GM23338 (cell line): ENCODE results near the gene PNPO. TPM values are rescaled to one million over a fixed set of nuclear protein-coding genes. Genes with fewer than 3 reads are reported as not detected.
A peak's percentile ranks its signal among the peaks of the same experiment; 100 is the strongest.

Experiments
- ATAC-seq: fragments of 200-7000 bp; cut with Tn5 transposase; 3 replicates; pipeline ENCODE4 v1.9.1; 2020
- DNase-seq: peaks from one replicate; pipeline ENCODE4 v3.0.0-alpha.2; 2015; ENCODE audit warnings: low spot score
- H2AFZ ChIP-seq: fragments of 200-600 bp; sonication (generic); 2 replicates; pipeline ENCODE4 v1.8.0; 2016; ENCODE audit warnings: antibody characterized with exemption, mild to moderate bottlenecking, moderate library complexity
- H3F3A ChIP-seq: fragments of 200-600 bp; sonication (generic); replicated peaks from 2 replicates; pipeline ENCODE4 v1.8.0; 2017; ENCODE audit warnings: antibody characterized with exemption, mixed run types, low read depth
- H3K27ac ChIP-seq: fragments of 200-600 bp; sonication (generic); 2 replicates; pipeline ENCODE4 v1.6.1; 2016; ENCODE audit warnings: low read depth
- H3K27me3 ChIP-seq: fragments of 200-600 bp; sonication (generic); 2 replicates; pipeline ENCODE4 v1.8.0; 2016; ENCODE audit warnings: mild to moderate bottlenecking, mixed run types, moderate library complexity; ENCODE audit not compliant: insufficient read depth
- H3K36me3 ChIP-seq: fragments of 200-600 bp; sonication (generic); 2 replicates; pipeline ENCODE4 v1.8.0; 2016; ENCODE audit warnings: mild to moderate bottlenecking; ENCODE audit not compliant: insufficient read depth
- H3K4me1 ChIP-seq: fragments of 200-600 bp; sonication (generic); 2 replicates; pipeline ENCODE4 v1.8.0; 2016; ENCODE audit warnings: mild to moderate bottlenecking, moderate library complexity; ENCODE audit not compliant: insufficient read depth
- H3K4me2 ChIP-seq: fragments of 200-600 bp; sonication (generic); 2 replicates; pipeline ENCODE4 v1.7.1; 2017; ENCODE audit warnings: mixed run types
- H3K4me3 ChIP-seq: fragments of 200-600 bp; sonication (generic); 2 replicates; pipeline ENCODE4 v1.6.1; 2016; ENCODE audit warnings: mixed run types
- H3K79me2 ChIP-seq: fragments of 200-600 bp; sonication (generic); replicated peaks from 2 replicates; pipeline ENCODE4 v1.8.0; 2017; ENCODE audit warnings: mild to moderate bottlenecking; ENCODE audit not compliant: insufficient read depth
- H3K9me2 ChIP-seq: fragments of 200-600 bp; sonication (generic); 2 replicates; pipeline ENCODE4 v1.8.0; 2017; ENCODE audit not compliant: insufficient read depth
- H4K20me1 ChIP-seq: fragments of 200-600 bp; sonication (generic); replicated peaks from 2 replicates; pipeline ENCODE4 v1.8.0; 2017; ENCODE audit warnings: mild to moderate bottlenecking; ENCODE audit not compliant: insufficient read depth
- H3K27ac Mint-ChIP-seq: 2 replicates; pipeline ENCODE4 v1.8.0; 2020; ENCODE audit warnings: inconsistent platforms, mild to moderate bottlenecking, moderate library complexity, mixed read lengths
- H3K27me3 Mint-ChIP-seq: 3 replicates; pipeline ENCODE4 v1.8.0; 2022; ENCODE audit warnings: low read depth, mild to moderate bottlenecking, moderate library complexity, mixed read lengths, inconsistent platforms; ENCODE audit not compliant: insufficient read depth, poor library complexity
- H3K36me3 Mint-ChIP-seq: 3 replicates; pipeline ENCODE4 v1.8.0; 2021; ENCODE audit warnings: low read depth, mild to moderate bottlenecking, inconsistent platforms, moderate library complexity, mixed read lengths
- H3K4me1 Mint-ChIP-seq: 3 replicates; pipeline ENCODE4 v1.8.0; 2020; ENCODE audit warnings: mild to moderate bottlenecking, inconsistent platforms, mixed read lengths
- H3K4me3 Mint-ChIP-seq: 3 replicates; pipeline ENCODE4 v1.8.0; 2021; ENCODE audit warnings: moderate library complexity, mild to moderate bottlenecking, inconsistent platforms, mixed read lengths
- H3K9me3 Mint-ChIP-seq: 3 replicates; pipeline ENCODE4 v1.8.0; 2020; ENCODE audit warnings: moderate library complexity, mild to moderate bottlenecking, inconsistent platforms, mixed read lengths
- ETS1 ChIP-seq: IDR thresholded peaks from 2 replicates; pipeline ENCODE4 v1.6.1; 2016; ENCODE audit warnings: antibody characterized with exemption
- EZH2 ChIP-seq: fragments of 200-600 bp; sonication (generic); IDR thresholded peaks from one replicate; pipeline ENCODE4 v1.8.0; 2017; ENCODE audit warnings: antibody characterized with exemption, mild to moderate bottlenecking, low read depth; ENCODE audit not compliant: unreplicated experiment
- EZH2phosphoT487 ChIP-seq: fragments of 200-600 bp; sonication (generic); IDR thresholded peaks from one replicate; pipeline ENCODE4 v1.8.1; 2018; ENCODE audit warnings: antibody characterized with exemption; ENCODE audit not compliant: unreplicated experiment
- JUNB ChIP-seq: IDR thresholded peaks from one replicate; pipeline ENCODE4 v1.6.1; 2016; ENCODE audit warnings: antibody characterized with exemption; ENCODE audit not compliant: unreplicated experiment
- NANOG ChIP-seq: IDR thresholded peaks from 2 replicates; pipeline ENCODE4 v1.6.1; 2016; ENCODE audit warnings: antibody characterized with exemption, borderline replicate concordance
- POLR2AphosphoS5 ChIP-seq: IDR thresholded peaks from 2 replicates; pipeline ENCODE4 v1.6.1; 2016; ENCODE audit warnings: antibody characterized with exemption, low read depth
- STAT1 ChIP-seq: IDR thresholded peaks from one replicate; pipeline ENCODE4 v1.6.1; 2016; ENCODE audit warnings: antibody characterized with exemption; ENCODE audit not compliant: unreplicated experiment
- ZNF114 ChIP-seq: fragments of 250-450 bp; sonication (Bioruptor Pico); IDR thresholded peaks from 2 replicates; pipeline ENCODE4 v1.5.0; 2020; ENCODE audit warnings: mild to moderate bottlenecking, moderate library complexity
- ZNF331 ChIP-seq: fragments of 250-450 bp; sonication (Bioruptor Pico); IDR thresholded peaks from 2 replicates; pipeline ENCODE4 v1.5.0; 2020; ENCODE audit warnings: low read depth, mild to moderate bottlenecking, moderate library complexity
- ZNF462 ChIP-seq: fragments of 250-450 bp; sonication (Bioruptor Pico); IDR thresholded peaks from 2 replicates; pipeline ENCODE4 v1.5.0; 2020; ENCODE audit warnings: mild to moderate bottlenecking, moderate library complexity
- polyA plus RNA-seq: library from polyadenylated mRNA; unstranded; fragments of >200 nt; fragmentation: Nextera tagmentation; extraction: Ambion mirVana; gene quantifications from 2 replicates; pipeline ENCODE4 v1.2.1, GENCODE V29; 2016
- total RNA-seq: library from RNA; depleted of rRNA; stranded (reverse); fragments of >200 nt; shearing (Covaris generic); gene quantifications from 2 replicates; pipeline ENCODE4 v1.2.3, GENCODE V29; 2014

Gene PNPO
- total and polyA plus RNA-seq, 2 experiments from 2014 or later, result 5.0 to 12.7 TPM

GRCh38 chr17:47994724-47995123 is 53.4 kb downstream of the PNPO start:
- H3K27me3 Mint-ChIP-seq, result peaks cover 20% of the 10 kb centered on the region
- H4K20me1 ChIP-seq, result no peaks in the 10 kb centered on the region
- TF ChIP-seq EZH2 (no peak), EZH2phosphoT487 (no peak), POLR2AphosphoS5 (no peak), NANOG (no peak), ZNF462 (CRISPR knock-in tag) (no peak), ZNF114 (CRISPR knock-in tag) (no peak), ZNF331 (CRISPR knock-in tag) (no peak), ETS1 (no peak), STAT1 (no peak), JUNB (no peak)
- H3K4me3 ChIP-seq, result no peak overlapping the region
- H3K36me3 Mint-ChIP-seq, result no peaks in the 10 kb centered on the region
- DNase-seq (peak; percentile 29), ATAC-seq (peak; percentile 14)
- H3K27ac ChIP-seq, result no peak overlapping the region
- H3K4me1 ChIP-seq, result peaks cover 35% of the 10 kb centered on the region
- peak overlapping the region; percentile 73 for H3K4me2 ChIP-seq
- H3K9me3 Mint-ChIP-seq, result no peaks in the 10 kb centered on the region; the same call in 2 of the 3 replicates
- H3K36me3 ChIP-seq, result no peaks in the 10 kb centered on the region
- H3K27me3 ChIP-seq, result no peaks in the 10 kb centered on the region
- no peaks in the 10 kb centered on the region for H3K9me2 ChIP-seq
- H3K4me3 Mint-ChIP-seq, result no peak overlapping the region
- peak overlapping the region; percentile 96 for H2AFZ ChIP-seq
- H3K27ac Mint-ChIP-seq, result no peak overlapping the region
- 0 out of 2 replicates have a peak, but pooled peaks cover 3% of the 10 kb centered on the region for H3F3A ChIP-seq
- peaks cover 58% of the 10 kb centered on the region for H3K4me1 Mint-ChIP-seq
- no peaks in the 10 kb centered on the region for H3K79me2 ChIP-seq
